Mesangial cell (primary cell): ENCODE results near the gene OLFM1. TPM values are rescaled to one million over a fixed set of nuclear protein-coding genes. Genes with fewer than 3 reads are reported as not detected.

Experiments used
- total RNA-seq: library from RNA; depleted of rRNA; stranded (reverse); fragments of >200 nt; gene quantifications from 2 replicates; pipeline ENCODE4 v1.2.3, GENCODE V29; 2015

OLFM1 gene
- 1.3 TPM in 1 of 2 replicates, not detected in the other for total RNA-seq

DNA sequence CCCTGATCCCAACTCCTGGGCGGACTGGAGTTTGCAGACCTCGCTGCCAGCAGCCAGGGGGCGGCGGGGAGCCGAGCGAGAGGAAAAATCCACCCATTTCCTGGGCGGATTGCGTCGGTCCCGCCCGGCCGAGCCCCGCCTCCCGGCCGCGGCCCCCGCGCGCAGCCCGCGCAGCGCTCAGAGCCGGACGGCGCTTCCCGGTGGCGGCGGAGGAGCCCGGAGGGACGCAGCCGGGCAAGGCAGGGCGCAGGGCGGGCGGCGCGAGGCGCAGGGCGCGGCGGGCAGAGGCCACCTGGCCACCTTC is at the start of gene OLFM1:
Gene OLFM1 (plus strand): TSS at position 180 of the 304 bp plus-strand sequence. CDS start 322 bp downstream, outside the sequence.

Other genes with a start within 250 kb of the OLFM1 start
- gene FCN2, start 206.9 kb upstream of the OLFM1 start, total RNA-seq: not detected in 2 replicates
- gene FCN1, start 169.8 kb upstream of the OLFM1 start, total RNA-seq: not detected in 2 replicates